Measurements from ENCODE around the gene MGAT5. TPM values are rescaled to one million over a fixed set of nuclear protein-coding genes. Genes with fewer than 3 reads are reported as not detected.

Gene MGAT5
- total RNA-seq, 1 experiment from 2014 or later: 22.1 TPM

GRCh38 chr2:134420259-134420658, 166.4 kb downstream of the MGAT5 start:
- Histone ChIP-seq H3K36me3 (ENCODE audit: control insufficient read depth, insufficient read depth, low read length) (no peaks in the 10 kb centered on the region), H3K4me3 (ENCODE audit: low read depth, low read length) (no peak overlapping the region), H3K9me3 (no peaks in the 10 kb centered on the region), H3K27me3 (replicated peaks; ENCODE audit: control insufficient read depth, insufficient read depth, low read length) (no peaks in the 10 kb centered on the region), H3K4me1 (no peaks in the 10 kb centered on the region)
- DNase-seq: no peak
- ChIA-PET POLR2A (no interaction called here), CTCF (interaction anchor here (0.7 kb wide), 1 partner anchor 8 kb away, joined by 3 read pairs; no protein-coding TSS in a partner anchor)
- BruUV-seq (replicated peaks): no TSS peak
- no peaks in the 10 kb centered on the region for H3K4me1 Mint-ChIP-seq (ENCODE audit: low read depth, unreplicated experiment)
- no peaks in the 10 kb centered on the region for H3K27me3 Mint-ChIP-seq (ENCODE audit: insufficient read depth, unreplicated experiment)
- H3K4me3 Mint-ChIP-seq (ENCODE audit: unreplicated experiment): no peak overlapping the region
- no peak for TF ChIP-seq CTCF (IDR thresholded peaks at IDR 0.05; ENCODE audit: insufficient read depth in 1 of 2, low read depth in 1 of 2, low read length in 1 of 2, severe bottlenecking in 1 of 2, unreplicated experiment in 1 of 2)
- H3K9me3 Mint-ChIP-seq (ENCODE audit: unreplicated experiment): no peaks in the 10 kb centered on the region
- H3K27ac Mint-ChIP-seq (ENCODE audit: unreplicated experiment): no peak overlapping the region
- peaks cover 12% of the 10 kb centered on the region for H3K36me3 Mint-ChIP-seq (ENCODE audit: insufficient read depth, unreplicated experiment)
- intact Hi-C loops (cut with micrococcal nuclease; ENCODE audit: unreplicated experiment): no loop called here

- H3K4me3 ChIP-seq (ENCODE audit: low read depth, low read length): no peak overlapping the region
- CTCF ChIA-PET: interaction anchor here (1.0 kb wide), 1 partner anchor 30 kb away, joined by 11 read pairs; no protein-coding TSS in a partner anchor
- intact Hi-C loops (cut with micrococcal nuclease; ENCODE audit: unreplicated experiment): no loop called here
- H3K4me3 Mint-ChIP-seq (ENCODE audit: unreplicated experiment): no peak overlapping the region
- H3K27ac Mint-ChIP-seq (ENCODE audit: unreplicated experiment): no peak overlapping the region
- H3K9me3 Mint-ChIP-seq (ENCODE audit: unreplicated experiment): no peaks in the 10 kb centered on the region
- POLR2A ChIA-PET: no interaction called here
- no peaks in the 10 kb centered on the region for H3K9me3 ChIP-seq
- TF ChIP-seq CTCF (IDR thresholded peaks at IDR 0.05; ENCODE audit: insufficient read depth in 1 of 2, low read depth in 1 of 2, low read length in 1 of 2, severe bottlenecking in 1 of 2, unreplicated experiment in 1 of 2): no peak
- no TSS peak for BruUV-seq (replicated peaks)
- no peaks in the 10 kb centered on the region for H3K36me3 ChIP-seq (ENCODE audit: control insufficient read depth, insufficient read depth, low read length)
- H3K4me1 ChIP-seq: no peaks in the 10 kb centered on the region
- H3K4me1 Mint-ChIP-seq (ENCODE audit: low read depth, unreplicated experiment): no peaks in the 10 kb centered on the region
- H3K27me3 Mint-ChIP-seq (ENCODE audit: insufficient read depth, unreplicated experiment): no peaks in the 10 kb centered on the region
- peaks cover 12% of the 10 kb centered on the region for H3K36me3 Mint-ChIP-seq (ENCODE audit: insufficient read depth, unreplicated experiment)
- DNase-seq: no peak
- no peaks in the 10 kb centered on the region for H3K27me3 ChIP-seq (replicated peaks; ENCODE audit: control insufficient read depth, insufficient read depth, low read length)
These were observed 167.0 kb downstream of the MGAT5 start for GRCh38 chr2:134420920-134421319.

GRCh38 chr2:134421556-134422328, 167.9 kb downstream of the MGAT5 start:
- Histone ChIP-seq H3K4me1 (no peaks in the 10 kb centered on the region), H3K9me3 (no peaks in the 10 kb centered on the region), H3K36me3 (ENCODE audit: control insufficient read depth, insufficient read depth, low read length) (no peaks in the 10 kb centered on the region), H3K4me3 (ENCODE audit: low read depth, low read length) (no peak overlapping the region), H3K27me3 (replicated peaks; ENCODE audit: control insufficient read depth, insufficient read depth, low read length) (no peaks in the 10 kb centered on the region)
- Mint-ChIP-seq H3K4me1 (ENCODE audit: low read depth, unreplicated experiment) (no peaks in the 10 kb centered on the region), H3K36me3 (ENCODE audit: insufficient read depth, unreplicated experiment) (peaks cover 12% of the 10 kb centered on the region), H3K9me3 (ENCODE audit: unreplicated experiment) (no peaks in the 10 kb centered on the region), H3K27ac (ENCODE audit: unreplicated experiment) (no peak overlapping the region), H3K4me3 (ENCODE audit: unreplicated experiment) (no peak overlapping the region), H3K27me3 (ENCODE audit: insufficient read depth, unreplicated experiment) (no peaks in the 10 kb centered on the region)
- no peak for DNase-seq
- BruUV-seq (replicated peaks): no TSS peak
- ChIA-PET CTCF (interaction anchor here (1.0 kb wide), 1 partner anchor 29 kb away, joined by 11 read pairs; no protein-coding TSS in a partner anchor), POLR2A (no interaction called here)
- intact Hi-C loops (cut with micrococcal nuclease; ENCODE audit: unreplicated experiment): no loop called here
- no peak for TF ChIP-seq CTCF (IDR thresholded peaks at IDR 0.05; ENCODE audit: insufficient read depth in 1 of 2, low read depth in 1 of 2, low read length in 1 of 2, severe bottlenecking in 1 of 2, unreplicated experiment in 1 of 2)

All from Caco-2 (cell line).